Activated CD4-positive, alpha-beta T cell treated with anti-CD3 and anti-CD28 coated beads for 1 hour (primary cell): ENCODE measurements around the gene PROM2.
"Not testable (repeated sequence)": the region's sequence is repeated elsewhere in the genome, so short reads cannot be mapped to it uniquely, and the experiment has no call there.

ENCODE experiments used
- DNase-seq: peaks from one replicate; pipeline ENCODE4 v3.0.0-alpha.2; 2020

PROM2 gene

DNA sequence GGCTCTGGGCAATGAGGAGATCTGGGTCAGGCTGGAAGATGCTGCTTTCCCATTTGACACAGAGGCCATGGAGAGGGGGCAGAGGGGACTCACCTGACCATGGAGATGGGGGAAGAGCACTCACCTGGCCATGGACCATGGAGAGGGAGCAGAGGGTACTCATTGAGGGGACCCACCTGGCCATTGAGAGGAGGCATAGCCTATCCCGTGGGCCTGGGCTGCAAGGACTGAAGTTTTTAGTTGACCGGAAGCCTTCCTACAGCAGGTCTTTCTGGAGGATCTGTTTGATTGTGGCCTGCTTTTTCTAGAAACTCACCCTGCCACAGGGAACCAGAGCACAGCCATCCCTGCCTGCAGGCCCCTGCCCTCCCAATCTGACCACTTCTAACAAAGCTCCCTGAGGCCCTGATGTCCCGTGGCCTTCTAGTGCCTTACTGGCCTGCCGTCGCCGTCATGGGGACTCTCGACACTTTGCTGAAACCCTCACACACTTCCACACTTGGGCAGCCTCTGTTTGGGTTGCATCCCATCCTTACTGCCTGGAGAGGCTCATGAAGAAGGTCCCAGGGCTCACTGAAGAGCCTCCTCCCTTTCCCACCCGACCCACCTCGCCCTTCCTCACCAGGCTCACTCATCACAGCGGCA lies 5.1 kb upstream of the PROM2 start:
- DNase-seq = peak; percentile 3

GRCh38 chr2:95269745-95270144 lies 4.5 kb upstream of the PROM2 start:
- not testable (repeated sequence) for DNase-seq

DNA sequence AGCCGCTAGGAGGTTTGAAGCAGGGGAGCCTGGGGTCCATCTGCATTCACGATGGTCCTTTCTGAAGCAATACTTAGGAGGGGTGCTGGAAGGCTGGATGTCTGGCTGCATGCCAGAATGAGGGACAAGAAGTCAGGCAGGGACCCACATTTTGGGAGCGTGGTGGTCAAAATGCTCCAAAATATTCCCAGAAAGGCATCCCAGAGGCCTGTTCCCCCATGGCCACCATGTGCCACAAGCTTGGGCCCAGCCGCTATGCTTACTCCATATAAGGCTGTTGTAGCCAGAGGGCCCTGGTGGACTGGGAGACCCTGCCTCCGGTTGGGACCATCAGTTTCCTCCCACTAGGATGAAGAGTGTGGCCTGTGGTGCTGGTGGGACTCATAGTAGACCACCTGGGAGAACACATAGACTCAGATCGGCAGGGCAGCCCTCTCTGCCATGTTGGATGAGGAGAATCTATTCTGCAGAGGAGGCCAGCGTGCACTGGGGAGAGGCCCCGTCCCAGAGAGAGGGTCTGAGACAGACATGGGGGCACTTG lies 3.6 kb upstream of the PROM2 start:
- DNase-seq = no peak

- no peak for DNase-seq
Measured at GRCh38 chr2:95271381-95271971, 2.8 kb upstream of the PROM2 start.

DNA sequence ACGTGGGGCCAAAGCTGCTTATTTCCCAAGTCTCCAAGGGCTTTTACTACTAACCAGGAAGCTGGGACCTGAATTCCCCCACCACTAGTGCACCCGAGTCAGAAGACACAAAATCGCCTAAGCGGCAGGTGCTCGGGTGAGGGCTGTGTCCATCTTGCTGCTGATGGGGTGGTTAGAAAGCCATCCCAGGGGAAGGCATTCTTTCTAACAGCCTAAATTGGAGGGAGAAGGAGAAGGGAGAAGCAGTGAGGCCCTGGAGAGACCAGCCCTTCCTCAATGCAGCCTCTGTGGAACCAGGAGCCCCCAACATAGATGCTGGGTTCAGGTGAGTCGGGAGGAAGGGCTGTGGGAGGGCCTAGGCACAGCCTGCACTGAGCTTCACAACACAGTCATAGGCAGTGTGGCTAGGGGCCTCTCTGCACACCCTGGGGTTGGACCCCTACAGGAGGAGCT lies 1.9 kb upstream of the PROM2 start:
- DNase-seq = no peak

DNA sequence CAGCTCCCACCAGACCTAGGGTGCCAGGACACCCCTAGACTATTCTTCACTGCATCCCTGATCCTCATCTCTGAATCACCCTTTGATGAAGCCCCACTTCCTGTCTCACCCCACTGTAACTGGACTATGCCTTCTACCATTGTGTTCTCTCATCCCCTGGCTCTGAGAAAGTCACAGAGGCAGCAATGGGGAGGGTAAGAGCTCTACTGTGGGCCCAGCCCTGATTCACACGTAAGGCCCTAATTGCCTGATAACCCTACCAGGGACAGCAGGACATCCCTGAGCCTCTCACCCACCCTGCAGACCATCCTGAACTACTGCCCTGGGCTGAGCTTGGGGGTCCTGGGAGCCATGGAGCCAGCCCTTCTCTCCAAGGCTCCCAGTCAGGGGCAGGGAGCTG lies 1.5 kb upstream of the PROM2 start:
- DNase-seq = no peak

DNA sequence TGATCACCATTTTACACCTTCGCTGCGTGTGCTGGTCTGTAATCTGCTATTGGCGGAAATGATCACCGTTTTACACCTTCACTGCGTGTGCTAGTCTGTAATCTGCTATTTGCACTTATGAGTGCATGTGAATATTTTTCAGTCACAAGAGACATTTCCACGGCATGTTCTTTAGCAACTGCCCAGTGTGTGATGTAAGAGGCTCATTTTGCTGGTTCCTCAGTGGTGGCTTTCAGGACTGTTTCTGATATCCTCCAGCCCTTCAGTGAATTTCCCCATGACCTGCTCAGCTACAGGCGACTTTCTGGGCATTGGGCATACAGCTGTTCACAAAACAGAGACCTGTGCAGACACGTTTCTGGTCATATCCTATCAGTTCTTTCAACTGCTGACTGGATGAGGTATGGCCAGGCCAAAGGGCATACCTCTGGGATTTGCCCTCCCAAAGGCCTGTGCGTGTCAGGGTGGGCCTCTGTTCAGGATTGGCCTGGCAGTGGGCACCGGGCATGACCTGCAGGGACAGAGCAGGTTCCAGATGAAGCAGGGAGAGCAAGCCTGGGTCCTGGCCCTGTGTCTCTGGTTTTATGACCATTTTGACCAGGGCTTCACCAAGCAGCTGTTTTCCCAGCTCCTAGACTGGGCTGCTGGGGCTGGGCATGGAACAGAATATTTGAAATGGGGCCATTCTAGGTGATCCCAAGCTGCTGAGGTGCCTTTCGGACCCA lies 521 bp upstream of the PROM2 start:
- no peak for DNase-seq

GRCh38 chr2:95275151-95275515 lies 884 bp downstream of the PROM2 start:
- DNase-seq = no peak

DNA sequence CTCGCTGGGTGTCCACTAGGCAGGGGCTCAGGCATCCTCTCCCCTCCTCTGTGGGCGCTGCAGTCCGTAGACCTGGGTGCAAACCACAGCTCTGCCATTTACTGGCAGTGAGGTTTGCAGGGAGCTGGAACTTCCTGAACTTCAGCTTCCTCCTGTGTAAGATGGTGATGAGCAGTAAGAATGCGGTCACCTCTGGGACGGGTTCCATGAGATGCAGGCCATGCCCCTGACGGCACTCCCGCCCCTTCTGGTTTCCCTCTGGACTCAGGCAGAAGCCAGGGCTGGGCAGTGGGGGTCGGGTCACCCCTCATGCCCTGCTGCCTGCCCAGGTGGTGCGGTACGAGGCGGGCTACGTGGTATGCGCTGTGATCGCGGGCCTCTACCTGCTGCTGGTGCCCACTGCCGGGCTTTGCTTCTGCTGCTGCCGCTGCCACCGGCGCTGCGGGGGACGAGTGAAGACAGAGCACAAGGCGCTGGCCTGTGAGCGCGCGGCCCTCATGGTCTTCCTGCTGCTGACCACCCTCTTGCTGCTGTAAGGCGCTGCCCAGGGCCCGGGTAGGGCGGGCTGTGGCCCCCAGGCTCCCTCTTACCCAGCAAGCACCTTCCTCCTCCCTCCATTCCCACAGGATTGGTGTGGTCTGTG lies 1.5 kb downstream of the PROM2 start:
- no peak for DNase-seq

DNA sequence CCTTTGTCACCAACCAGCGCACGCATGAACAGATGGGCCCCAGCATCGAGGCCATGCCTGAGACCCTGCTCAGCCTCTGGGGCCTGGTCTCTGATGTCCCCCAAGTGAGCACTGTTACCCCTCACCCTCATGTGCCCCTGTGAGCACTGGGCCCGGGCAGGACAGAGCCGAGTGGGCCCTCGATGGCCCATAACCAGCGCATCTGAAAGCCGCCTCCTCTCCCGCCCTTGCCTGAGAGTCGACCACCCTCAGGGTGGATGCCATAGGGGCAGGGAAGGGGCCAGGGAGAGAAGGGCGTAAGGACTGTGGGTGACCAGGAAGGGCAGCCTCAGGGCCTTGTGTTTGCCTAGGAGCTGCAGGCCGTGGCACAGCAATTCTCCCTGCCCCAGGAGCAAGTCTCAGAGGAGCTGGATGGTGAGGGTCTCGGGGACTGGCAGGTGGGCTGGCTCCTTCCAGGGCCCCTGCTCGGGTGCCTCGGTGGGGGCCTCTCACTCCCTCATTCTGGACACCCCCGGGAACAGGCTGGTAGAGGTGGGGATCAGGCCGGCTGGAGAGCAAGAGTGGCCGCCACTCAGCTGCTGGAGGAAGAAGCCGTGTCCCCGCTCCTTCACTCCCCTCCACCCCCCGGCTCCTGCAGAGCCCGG lies 2.1 kb downstream of the PROM2 start:
- DNase-seq = no peak

- no peak for DNase-seq
Measured at GRCh38 chr2:95276888-95277245, 2.6 kb downstream of the PROM2 start.

DNA sequence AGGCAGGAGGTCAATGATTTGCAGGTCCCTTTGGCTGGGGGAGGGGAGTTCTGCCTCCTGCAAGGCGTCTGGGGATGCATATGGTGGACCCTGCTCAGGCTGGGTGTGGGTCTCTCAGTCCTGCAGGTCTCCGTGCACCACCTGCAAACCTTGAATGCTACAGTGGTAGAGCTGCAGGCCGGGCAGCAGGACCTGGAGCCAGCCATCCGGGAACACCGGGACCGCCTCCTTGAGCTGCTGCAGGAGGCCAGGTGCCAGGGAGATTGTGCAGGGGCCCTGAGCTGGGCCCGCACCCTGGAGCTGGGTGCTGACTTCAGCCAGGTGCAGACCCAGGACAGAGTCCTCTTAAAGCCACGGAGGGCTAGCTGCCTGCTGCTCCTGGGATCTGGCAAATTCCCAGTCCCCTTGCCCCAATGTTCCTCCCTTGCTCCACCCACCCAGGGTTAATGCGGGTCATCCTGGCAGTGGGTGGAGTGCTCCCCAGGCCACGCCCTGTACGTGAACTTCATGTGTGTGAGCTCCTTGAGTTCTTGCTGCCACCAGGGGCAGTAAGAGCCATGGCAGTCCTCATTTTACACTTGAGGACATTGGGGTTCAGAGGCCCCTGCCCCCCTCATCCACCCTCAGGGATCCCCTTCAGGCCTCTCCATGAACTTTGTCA lies 3.1 kb downstream of the PROM2 start:
- DNase-seq = no peak

GRCh38 chr2:95278051-95278471 lies 3.8 kb downstream of the PROM2 start:
- no peak for DNase-seq

- DNase-seq = no peak
Measured at GRCh38 chr2:95278637-95279225, 4.5 kb downstream of the PROM2 start.

DNA sequence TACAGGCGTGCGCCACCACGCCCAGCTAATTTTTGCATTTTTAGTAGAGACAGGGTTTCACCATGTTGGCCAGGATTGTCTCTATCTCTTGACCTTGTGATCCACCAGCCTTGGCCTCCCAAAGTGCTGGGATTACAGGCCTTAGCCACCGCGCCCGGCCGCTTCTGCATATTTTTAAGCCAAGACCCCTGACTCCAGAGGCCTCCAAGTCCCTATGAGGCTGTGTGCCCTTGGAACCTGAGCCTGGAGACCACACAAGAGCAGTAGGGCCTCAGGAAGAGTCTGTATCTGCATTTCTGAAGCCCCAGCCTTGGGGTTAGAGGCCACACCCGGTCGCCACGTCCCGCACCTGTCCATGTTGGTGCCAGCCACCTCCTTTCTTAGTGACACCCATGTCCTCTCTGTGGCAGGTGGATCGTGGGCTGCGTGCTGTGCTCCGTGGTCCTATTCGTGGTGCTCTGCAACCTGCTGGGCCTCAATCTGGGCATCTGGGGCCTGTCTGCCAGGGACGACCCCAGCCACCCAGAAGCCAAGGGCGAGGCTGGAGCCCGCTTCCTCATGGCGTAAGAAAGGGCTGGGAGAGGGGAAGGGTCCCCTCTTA lies 5.3 kb downstream of the PROM2 start:
- DNase-seq = no peak

GRCh38 chr2:95281071-95281470 lies 6.8 kb downstream of the PROM2 start:
- no peak for DNase-seq

DNA sequence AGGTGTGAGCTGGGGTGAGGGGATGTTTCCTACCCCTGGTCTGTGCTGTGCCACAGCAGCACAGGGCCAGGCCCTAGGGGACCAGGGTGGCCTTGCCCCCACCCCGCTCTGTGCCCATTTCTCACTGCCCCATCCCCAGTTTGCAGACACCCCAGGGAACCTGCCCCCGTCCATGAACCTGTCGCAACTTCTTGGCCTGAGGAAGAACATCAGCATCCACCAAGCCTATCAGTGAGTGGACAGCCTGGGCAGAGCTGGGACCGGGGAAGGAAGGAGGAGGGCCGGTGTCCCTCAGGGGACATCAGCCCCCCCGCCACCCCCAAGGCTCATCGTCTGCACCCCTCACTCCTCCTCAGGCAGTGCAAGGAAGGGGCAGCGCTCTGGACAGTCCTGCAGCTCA lies 7.5 kb downstream of the PROM2 start:
- no peak for DNase-seq

GRCh38 chr2:95282458-95282857 lies 8.2 kb downstream of the PROM2 start:
- DNase-seq = no peak

DNA sequence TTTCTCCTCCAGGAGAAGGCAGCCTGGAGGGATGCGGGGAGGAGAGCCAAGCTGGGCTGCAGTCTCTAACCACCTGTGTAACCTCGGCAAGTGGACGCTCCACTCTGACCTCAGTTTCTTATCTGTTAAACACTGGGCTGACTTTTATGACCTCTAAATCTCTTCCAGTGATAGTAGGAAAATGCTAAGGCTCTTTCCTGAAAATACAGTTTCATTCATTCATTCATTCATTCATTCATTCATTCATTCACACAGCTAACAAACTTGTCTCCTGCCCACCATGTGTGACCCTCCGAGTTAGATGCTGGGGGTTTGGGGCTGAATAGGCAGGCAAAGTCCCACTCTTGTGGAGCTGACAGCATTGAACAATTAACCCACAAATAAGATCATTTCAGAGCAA lies 9.3 kb downstream of the PROM2 start:
- no peak for DNase-seq

DNA sequence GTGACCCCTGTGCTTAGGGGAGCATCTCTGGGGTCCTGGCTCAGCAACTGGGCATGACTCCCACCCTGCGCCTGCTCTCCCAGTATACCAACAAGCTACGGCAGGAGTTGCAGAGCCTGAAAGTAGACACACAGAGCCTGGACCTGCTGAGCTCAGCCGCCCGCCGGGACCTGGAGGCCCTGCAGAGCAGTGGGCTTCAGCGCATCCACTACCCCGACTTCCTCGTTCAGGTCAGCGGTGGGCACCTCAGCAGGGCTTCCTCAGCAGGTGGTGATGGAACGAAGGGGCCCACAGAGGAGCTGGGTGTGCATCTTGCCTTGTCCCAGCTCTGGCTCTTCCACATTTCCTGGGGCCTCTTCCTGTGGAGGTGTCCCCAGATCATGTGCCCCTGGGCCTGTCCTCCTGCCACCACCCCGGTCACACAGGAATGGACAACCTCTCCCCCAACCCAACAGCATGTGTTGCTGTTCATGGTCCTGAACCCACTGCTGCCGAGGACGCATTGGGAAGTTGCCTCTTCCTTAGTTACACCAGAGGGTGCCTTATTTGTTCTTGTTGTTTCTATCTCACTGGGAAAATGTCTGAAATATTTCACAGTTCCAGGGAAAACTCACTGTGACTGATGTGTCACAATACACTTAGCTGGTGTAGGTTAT lies 10.8 kb downstream of the PROM2 start:
- no peak for DNase-seq

- no peak for DNase-seq
Measured at GRCh38 chr2:95285542-95285932, 11.3 kb downstream of the PROM2 start.
